Stimulated activated CD8-positive, alpha-beta memory T cell treated with anti-CD3 and anti-CD28 coated beads, Interleukin-15, amount 100 ng/mL, for 4 hours (primary cell): ENCODE results near the gene THPO.

ENCODE experiments used
- DNase-seq, 2 donors: peaks; one replicate each; pipeline ENCODE4 v3.0.0-alpha.2; 2020; ENCODE audit warnings: low read depth in 2 of 2

The THPO gene

DNA sequence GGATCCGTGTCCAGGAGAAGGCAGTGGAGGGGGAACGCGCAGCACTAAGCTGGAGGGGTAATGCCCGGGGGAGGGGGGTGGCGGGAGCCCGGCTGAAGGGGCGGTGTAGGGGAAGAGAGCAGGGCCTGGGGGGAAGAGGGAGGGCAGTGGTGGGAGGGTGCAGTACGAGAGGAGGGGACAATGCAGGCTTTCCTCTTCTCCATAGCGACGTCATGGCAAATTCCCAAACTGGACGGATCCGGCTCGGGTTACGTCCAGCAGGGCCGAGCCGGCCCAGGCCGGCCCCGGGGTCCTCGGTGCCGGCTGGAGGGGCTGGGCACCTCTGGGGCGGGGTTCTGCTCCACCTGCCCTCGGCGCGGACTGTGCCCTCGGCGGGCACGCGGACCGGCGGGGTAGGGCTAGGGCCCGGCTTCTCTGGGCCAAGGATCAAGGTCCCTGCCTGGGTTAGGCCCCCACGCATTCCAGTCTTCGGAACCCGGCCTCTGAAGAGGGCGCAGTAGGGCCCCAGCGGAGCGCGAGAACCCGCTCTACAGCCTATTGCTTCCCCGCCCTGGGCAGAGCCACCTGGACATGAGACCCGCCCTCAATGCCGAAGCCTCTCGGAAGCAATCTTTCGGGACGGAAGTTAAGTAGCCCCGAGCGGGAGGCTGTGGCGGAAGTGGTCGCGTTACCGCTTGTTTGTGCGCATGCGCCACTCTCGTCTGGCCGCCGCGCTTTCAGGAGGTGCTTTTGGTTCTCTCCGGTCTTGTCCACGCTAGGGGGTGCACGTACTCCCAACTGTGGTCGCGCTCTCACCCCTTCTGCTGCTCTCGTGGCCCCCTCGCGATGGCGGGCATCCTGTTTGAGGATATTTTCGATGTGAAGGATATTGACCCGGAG lies 15.1 kb downstream of the THPO start:
- DNase-seq: peak; percentile 90 to 93

DNA sequence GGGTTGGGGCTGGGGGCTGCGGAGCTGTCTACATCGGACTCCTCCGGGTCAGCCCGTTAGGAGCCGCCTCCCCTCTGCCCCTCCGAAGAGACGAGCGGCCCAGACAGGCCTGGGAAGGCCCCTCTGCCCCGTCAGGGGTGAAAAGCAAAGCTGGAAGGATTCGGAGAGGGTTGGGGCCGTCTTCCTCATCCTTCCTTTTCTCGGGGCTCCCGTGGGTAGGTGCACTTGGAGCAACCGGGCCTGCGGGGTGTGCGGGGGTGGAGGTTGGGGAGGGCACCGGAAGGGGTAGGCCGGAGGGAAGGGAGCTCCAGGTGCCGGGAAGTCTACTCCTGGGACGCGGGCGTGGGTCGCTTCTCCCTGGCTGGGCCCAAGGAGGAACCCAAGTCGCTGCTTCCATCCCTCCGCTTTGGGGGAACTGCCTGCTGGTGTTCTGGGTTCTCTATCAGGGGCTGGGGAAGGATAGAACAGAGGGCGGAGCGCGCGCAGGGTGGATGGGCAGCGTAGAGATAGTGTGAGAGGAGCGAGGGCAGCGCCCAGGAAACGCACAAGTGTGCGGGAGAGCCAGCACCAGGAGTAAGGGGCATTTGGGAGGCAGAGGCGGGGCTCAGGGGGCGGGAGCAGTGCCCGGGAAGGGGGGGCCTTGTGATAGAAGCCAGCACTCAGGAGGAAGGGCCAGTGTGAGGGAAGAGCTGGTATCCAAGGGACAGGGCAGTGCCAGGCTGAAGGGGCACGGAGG lies 15.9 kb downstream of the THPO start:
- DNase-seq: peak in 1 of 2 donors; percentile 10

DNA sequence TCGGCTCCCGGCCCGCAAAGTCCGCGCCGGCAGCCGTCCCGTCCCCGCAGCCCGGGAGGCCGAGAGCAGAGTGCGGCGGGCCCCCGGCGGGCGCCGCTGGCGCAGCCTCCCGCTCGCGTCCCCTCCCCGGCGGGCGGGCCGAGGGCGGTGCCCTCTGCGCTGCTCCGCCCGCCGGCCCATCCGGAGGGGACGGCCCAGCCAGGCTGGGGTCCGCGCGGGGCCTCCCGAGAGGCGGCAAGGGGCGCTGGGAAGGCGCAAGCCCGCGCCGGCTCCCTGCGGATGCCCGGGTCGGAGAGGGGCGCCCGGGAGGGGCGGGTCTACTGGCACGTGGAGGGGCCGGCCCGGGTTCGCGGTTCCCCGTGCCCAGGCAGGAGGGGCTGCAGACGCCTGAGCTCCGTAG lies 16.5 kb downstream of the THPO start, which contains the start of the genes CLCN2 and POLR2H:
Gene CLCN2, minus strand, starts transcription at position 74 of the 400 bp plus-strand sequence. CDS start 126 bp downstream, outside the sequence.
Gene POLR2H, plus strand, starts transcription at position 179 of the 400 bp plus-strand sequence. CDS start 1,783 bp downstream, outside the sequence.
- DNase-seq: peak; percentile 4 to 22

DNA sequence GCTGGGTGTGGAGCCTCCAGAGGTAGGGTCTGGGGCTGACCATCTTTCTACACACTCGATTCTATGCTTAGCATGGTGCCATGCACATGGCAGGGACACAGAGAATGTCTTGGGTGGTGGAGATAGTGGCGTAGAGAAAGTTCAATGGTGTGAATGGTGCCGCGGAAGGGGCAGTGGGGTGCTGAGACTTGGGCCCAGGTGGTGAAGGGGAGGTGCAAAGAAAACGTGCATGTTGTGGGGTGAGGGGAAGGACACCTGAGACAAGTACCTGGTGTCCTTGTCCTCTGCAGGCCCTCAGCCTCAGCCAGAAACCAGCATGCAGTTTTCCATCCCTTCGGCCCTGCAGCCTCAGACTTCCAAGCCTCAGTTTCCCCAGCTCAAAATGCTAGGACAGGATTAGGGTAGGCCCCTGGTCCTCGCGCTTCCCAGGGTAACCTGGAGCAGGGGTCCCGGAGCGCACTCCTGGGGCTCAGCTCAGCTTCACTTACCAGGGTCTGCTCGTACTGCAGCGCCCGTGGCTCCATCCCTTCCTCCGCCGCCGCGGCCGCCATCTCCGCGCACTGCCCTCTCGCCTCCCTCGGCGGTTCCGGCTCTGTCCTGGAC lies 17.0 kb downstream of the THPO start:
- no peak for DNase-seq

DNA sequence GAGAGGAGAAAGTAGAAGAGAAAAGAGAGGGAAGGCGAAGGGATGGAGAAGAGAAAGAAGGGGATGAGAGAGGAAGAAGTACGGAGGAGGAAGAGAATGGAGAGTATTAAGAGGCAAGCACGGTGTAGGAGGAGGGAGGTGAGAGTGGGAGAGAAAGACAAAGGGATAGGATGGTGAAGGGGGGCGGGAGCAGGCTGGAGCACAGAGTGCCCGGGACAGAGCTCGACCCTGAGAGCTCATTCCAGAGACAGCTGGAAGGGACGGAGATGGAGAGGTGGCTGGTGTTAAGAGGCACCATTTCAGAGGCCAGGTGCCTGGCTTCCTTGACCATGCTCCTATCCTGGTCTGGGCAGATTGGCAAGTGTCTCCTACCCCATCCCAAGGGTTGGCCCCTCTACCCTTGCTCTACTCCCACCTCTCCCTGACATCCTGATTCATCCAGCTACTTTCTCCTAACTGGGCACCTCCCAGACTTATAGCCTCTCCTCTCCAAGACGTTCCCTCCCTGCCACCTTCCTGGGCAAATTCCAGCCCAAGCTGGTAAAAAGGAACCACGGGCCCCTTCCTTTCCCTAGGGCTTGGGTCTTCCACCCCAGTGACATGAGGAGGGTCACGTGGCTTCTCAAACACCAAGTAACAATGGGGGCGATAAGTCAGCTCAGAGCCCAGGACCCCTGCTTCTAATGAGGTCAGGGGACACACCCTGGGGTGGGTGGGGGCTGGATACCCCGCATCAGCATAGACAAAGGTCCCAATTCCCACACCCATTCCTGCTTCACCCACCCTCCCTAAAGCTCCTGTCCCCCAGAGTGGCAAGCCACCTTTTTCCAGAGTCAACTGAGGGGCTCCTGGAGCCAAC lies 17.7 kb downstream of the THPO start:
- no peak for DNase-seq

DNA sequence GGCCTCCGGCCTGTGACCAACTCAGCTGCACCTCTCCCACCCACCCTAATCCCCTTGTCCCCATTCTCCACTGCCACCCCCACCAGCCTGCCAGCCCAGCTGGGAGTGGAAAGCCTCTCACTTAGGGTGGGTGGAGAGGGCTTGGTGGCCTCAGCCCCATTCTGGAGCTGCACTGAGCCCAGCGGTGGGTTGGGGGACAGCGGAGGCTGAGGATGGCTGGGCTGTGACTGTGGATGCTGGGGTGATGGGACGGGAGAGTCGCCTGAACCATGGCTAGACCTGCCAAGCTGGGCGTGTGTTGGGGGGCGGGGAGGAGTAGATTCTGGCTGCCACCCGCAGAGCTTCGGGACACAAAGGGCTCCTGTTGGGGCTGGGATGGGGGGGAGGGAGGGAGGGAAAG lies 18.4 kb downstream of the THPO start:
- no peak for DNase-seq

DNA sequence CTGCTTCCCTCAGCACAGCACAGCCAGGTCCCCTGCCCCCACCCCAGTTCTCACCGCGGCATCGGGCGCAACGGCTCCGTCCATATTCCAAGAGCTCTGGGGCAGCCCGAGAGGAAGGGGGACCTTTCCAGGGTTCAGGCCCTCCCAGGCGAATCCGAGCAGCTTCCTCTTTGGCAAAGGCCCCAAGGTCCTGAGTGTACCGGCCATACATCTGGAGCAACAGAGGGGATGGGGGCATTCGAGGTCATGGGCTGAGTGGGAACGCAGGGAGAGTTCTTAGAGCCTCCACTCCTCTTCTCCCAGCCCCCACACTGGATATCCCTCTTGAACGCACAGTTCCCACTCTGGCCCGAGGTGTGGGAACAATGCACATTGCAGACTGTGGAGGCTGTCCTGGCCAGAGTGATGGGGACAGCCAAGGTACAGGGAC lies 19.1 kb downstream of the THPO start:
- no peak for DNase-seq

DNA sequence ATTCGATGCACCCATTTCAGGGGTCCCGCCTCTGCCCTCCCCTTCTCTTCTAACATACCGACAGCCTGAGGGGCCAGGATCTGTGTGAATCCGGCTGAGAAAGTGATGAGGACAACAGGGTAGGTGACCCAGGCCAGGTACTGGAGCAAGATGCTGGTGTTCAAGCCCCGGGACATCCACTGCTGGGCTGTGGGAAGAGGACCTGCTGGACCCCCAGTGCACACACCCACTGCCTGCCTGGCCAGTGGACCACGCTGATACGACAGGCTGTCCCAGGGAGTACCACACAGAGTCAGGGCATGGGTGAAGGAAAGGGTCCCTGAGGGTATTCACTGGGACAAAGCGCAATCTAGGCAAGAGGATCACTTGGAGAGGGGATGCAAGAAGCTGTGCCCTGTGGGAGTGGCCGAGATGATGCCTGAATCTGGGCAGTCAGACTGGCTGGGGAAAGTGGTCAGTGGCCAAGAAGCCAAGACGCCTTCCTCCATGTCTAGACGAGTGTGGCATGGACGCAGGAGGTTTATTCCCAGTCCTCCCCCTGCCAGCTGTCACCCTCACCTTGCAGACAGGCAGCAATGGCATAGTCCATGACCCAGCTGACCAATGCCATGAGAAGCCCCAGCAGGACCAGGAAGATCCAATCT lies 19.8 kb downstream of the THPO start:
- no peak for DNase-seq

DNA sequence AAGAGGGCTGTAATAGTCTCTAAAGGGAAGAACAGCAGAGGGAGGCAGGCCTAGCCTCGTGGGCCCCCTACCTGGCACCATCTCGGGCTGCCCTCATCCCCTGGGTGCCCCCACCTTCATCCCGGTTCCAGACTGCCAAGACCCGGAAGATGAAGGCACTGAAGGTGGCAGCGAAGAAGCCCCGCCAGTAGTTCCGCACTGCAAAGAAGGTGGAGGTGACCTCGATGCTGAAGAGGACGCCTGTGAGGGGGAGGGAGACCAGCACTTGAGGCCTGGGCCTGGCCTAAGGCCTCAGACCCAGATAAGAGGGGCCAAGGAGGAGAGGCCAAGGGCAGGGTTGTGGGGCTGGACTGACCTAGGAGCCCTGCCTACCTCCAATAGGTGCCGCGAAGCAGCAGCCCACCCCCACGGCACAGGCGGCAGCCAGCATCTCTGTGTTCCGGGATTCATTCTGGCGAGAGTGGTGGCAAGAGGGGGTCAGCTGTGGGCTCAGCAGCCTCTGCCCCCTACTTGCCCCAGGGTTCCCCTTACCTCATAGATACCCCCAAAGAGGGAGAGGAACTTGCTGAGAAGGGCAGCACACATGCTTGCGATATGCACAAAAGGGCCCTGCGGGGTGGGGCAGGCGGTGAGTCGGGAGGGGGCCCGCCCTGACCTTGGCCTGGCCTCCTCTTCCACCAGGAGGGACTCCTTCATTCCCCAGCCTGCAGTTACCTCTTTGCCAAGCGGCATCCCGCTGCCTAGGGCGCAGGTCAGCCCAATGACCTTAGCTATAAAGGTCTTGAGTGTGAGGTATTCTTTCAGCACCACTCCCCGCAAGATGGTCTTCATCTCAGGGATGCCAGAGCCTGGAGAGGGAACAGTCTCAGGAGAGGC lies 20.5 kb downstream of the THPO start:
- DNase-seq: no peak

DNA sequence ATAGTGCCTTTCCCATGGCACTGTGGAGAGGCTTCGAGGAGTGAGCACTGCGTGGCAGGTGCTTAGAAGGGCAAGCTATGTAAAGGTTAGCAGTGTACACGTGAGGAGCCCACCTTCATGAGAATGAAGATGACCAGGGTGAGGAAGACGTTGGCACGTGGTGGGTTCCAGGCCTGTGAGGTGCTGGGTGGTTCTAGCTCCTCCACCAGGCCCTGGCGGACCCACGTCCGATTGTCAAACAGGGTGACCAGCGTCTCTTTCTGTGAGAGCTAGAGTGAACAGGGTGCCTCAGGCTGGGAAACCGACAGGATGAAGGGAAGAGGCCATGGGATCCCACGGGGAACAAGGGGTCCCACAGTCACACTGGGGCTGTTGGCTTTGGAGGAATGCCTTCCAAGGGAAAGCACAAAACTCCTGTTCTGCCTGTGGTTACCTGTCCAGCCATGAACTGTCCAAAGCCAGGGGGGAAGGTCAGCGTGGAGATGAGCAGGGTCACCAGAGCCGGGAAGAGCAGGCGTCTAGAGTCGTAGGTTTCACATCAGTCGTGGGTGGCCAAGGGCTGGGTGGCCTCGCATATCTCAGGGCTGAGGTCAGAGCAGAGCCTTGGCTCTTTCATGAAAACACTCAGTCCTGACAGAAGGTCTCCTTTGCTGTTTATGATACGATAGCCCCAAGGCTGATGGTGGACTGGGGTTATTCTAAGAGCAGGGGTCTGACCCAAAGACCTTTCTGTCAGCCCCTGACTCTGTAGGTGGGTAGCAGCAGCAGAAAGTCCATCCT lies 22.6 kb downstream of the THPO start:
- no peak for DNase-seq

DNA sequence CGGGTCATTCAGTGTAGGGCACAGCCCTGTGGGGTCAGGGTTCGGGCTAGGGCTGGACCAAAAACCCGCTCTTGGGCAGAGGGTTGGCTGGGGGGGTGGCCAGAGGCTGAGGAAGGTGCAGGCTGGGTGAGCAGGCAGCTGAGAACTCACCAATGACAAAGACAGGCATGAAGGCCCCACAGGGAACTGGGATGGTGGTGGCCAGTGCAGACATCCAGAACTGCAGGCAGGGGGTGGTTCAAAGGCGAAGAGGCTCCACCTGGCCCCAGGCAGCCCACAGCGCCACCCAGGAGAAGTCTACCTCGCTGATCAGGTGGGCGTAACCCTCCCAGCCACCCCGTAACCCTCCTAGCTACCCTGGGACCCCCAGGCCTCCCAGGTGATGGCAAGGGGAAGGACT lies 23.3 kb downstream of the THPO start:
- no peak for DNase-seq

DNA sequence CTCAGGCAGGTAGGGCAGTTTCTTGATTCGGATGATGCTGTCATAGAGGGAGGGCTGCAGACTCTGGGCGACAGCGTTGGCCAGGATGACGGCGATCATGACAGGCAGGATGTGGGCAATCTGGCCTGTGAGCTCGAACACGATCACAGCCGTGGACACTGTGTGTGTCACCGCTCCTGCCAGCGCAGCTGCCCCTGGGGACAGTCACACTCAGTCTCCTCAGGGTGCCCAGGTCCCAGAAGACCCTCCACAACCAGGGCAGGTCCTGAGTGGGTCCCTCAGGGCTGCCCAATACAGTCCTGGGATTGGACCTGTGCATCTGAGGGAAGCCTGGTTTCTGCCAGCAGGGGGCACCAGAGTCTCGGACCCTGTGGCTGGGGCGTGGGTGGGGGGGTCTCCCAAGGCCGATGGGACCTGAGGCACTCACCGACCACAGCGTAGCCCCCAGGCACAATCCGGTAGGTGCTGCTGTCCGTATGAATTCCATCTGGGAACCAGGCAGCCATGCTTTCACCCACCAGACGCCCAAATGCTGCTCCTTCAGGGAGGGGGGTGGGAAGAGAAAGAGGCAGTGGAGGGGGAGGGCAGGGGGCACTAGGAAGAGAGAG lies 23.8 kb downstream of the THPO start:
- peak in 1 of 2 donors; percentile 32 for DNase-seq

DNA sequence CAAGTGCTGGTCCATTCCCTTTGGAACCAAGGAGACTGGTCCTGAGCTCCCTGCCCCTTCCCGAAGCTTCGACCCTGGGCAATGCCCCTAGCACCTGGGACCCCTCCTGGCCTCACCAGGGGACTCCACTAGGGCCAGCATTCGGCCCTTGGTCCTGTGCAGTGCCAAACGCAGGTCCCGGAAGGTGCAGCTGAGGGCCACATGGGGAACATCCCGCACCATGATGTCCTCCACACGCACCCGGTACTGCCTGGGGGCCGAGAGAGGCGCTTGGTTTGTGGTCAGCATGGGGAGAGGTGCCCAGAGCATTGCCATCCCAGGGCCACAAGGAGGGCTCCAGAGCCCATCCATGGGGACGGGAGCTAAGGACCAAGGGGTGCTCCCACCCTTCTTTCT lies 24.5 kb downstream of the THPO start:
- no peak for DNase-seq

DNA sequence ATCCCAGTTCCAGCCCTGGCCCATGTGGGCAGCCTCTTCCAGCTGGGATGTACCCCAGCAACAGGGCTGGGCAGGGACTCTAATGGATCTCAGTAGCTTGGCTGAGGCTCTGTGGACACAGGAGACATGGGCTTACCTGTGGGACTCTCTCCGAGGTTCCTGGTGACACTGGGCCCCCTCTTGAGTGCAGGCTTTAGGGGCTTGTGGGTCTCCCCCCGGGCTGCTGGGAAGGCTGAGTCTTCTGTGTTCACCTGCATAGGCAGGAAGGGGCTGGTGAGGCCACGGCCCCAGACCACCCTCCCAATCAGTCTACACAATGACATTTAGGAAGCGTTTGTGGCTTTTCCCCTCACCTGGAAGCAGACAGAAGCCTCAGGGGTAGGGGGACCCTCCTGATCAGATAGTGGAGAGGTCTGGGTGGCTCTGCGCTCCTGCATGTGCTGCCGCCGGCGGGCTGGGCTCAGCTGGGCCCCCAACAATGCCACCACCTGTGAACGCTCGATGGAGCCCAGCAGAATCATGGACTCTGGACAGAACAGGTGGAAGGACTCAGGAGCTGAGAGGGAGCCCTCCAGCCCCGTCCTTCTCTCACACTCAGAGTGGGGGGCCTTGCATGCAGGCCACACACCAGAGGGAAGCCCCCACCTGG lies 25.0 kb downstream of the THPO start:
- no peak for DNase-seq

DNA sequence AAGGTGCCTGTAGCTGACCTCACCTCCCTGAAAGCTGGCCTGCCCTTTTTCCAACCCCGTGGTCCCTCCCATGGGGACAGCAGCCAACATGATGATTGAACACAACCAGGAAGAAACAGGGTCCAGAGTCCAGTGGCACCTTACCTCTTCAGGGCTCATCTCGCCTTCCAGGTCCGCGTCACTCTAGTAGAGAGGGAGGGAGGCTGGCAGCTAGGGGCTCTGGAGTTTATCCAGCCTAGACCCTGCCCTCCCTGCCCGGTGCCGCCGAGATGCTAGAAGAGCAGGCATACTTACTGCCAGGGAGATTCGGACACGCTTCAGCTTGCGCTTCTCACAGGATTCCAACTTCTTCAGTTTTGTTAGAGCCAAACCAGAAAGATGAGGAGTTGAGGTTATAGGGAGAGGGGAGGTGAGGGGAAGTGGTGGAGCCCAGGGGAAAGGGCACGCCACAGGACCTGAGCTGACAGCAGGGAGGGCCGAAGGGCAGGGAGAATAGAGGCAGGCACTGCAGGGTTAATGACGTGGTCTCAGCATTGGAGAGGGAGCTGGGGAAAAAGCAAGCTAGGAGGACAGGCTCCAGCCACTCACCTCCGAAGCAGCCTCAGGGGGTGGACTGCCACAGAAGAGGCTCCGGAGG lies 25.7 kb downstream of the THPO start:
- DNase-seq: no peak

DNA sequence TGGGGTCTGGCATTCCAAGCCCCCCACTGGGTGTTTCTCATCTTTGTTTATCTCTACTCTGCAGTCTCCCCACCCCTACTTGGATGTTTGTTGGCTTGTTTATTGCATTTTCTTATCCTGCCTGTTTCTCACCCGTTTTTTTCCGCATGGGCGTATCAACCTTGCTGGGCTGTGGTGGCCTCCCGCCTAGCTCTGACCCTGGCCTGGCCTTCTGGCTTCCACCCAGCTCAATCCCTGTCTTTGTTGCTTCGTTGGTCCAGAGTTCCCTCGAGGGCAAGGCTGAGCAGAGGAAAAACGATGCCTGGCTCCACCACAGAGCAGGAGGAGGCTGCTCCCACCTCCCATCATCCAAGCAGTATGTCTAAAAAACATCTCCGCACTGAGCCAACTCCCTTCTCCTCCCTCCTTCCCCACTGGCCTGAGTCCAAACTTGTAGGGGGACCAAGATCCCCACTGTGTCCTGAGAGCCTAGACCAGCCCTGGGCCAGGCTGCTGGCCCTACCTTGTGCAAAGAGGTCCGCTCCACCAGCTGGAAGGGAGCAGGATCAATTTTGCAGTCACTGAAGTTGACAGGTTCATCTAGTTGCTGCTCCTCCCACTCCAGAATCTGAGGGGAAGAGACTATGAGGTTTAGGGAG lies 26.4 kb downstream of the THPO start:
- DNase-seq: no peak

DNA sequence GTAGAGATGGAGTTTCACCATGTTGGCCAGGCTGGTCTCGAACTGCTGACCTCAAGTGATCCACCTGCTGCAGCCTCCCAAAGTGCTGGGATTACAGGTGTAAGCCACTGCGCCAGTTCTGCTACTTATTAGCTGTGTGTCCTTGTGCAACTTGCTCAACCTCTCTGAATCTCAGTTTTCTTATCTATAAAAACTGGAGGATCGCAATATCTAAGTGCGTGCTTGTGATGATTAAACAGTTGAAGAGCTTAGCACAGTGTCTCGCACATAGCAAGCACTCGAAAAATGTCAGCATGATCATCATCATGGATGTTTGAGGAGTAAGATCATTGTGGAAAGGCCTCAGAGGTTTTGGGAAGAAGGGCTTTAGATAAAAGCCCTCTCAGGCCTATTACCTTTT lies 27.4 kb downstream of the THPO start:
- DNase-seq: no peak
